Astrocyte of the spinal cord (primary cell): ENCODE results near the gene IRGC.
A peak's percentile ranks its signal among the peaks of the same experiment; 100 is the strongest.

Source experiments
- DNase-seq: peaks from one replicate; pipeline ENCODE4 v3.0.0; 2011; ENCODE audit warnings: low read depth, low spot score
- H3K4me3 ChIP-seq: 2 replicates; pipeline ENCODE4 v1.5.1; 2011; ENCODE audit warnings: low read depth, mild to moderate bottlenecking, low read length, moderate library complexity
- in situ Hi-C: cut with HindIII; loops from 2 replicates; pipeline ENCODE4 v1.10.0; 2017; ENCODE audit warnings: low sequenced_read_pairs
- TF ChIP-seq, protein P1 (sequence below): IDR thresholded peaks from 2 replicates; pipeline ENCODE4 v1.5.1; 2012; ENCODE audit warnings: low read depth, mild to moderate bottlenecking, low read length, inconsistent platforms

Gene IRGC

DNA sequence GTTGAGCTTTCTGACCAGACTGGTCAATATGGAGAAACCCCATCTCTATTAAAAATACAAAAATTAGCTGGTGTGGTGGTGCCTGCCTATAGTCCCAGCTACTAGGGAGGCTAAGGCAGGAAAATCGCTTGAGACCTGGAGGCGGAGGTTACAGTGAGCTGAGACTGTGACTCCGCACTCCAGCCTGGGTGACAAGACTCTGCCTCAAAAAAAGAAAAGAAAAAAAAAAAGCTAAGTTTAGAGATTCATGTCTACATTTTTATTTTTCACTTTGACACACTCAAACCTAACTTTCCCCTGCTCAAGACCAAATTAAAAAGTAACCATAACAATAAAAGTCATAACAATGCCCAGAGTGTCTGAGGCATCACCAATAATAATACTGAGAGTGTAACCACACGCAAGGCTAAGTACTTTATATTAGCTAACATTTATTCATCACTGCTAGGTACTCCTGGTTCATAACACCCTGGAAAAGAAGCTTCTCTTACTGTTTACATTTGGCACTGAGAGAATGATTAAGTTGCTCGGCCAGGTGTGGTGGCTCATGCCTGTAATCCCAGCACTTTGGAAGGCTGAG, 5.7 kb downstream of the IRGC start:
- no peak for DNase-seq
- in situ Hi-C loops = no loop called here
- H3K4me3 ChIP-seq = no peak overlapping the region
- TF ChIP-seq, protein P1, sequence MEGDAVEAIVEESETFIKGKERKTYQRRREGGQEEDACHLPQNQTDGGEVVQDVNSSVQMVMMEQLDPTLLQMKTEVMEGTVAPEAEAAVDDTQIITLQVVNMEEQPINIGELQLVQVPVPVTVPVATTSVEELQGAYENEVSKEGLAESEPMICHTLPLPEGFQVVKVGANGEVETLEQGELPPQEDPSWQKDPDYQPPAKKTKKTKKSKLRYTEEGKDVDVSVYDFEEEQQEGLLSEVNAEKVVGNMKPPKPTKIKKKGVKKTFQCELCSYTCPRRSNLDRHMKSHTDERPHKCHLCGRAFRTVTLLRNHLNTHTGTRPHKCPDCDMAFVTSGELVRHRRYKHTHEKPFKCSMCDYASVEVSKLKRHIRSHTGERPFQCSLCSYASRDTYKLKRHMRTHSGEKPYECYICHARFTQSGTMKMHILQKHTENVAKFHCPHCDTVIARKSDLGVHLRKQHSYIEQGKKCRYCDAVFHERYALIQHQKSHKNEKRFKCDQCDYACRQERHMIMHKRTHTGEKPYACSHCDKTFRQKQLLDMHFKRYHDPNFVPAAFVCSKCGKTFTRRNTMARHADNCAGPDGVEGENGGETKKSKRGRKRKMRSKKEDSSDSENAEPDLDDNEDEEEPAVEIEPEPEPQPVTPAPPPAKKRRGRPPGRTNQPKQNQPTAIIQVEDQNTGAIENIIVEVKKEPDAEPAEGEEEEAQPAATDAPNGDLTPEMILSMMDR = no peak

DNA sequence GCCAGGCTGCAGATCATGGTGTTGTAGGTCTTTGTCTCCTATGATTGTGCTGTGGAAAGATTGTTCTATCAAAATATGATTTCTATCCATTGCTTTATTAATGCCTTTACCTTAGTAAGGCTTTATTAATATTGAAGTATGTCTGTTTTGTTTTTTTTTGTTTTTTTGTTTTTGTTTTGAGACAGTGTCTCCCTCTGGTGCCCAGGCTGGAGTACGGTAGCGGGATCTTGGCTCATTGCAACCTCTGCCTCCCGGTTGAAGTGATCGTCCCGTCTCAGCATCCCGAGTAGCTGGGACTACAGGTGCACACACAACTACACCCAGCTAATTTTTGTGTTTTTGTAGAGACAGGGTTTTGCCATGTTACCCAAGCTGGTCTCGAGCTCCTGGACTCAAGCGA, 7.7 kb downstream of the IRGC start:
- TF ChIP-seq, protein P1 = peak; percentile 42
- H3K4me3 ChIP-seq = no peak overlapping the region
- no peak for DNase-seq
- in situ Hi-C loops = no loop called here

DNA sequence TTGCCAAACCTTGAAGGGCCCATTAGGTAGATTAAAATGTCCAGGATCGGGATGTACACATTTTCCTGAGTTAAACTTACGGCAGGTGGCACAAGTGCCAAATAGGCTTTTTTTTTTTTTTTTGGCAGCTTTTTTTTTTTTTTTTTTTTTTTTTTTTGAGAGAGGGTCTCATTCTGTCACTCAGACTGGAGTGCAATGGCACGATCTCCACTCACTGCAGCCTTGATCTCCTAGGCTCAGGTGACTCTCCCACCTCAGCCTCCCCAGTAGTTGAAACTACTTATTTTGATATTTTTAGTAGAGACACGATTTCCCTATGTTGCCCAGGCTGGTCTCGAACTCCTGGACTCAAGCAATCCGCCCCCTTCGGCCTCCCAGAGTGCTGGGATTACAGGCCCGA, 9.0 kb downstream of the IRGC start:
- TF ChIP-seq, protein P1 = no peak
- no peak for DNase-seq
- in situ Hi-C loops = no loop called here
- H3K4me3 ChIP-seq = no peak overlapping the region

DNA sequence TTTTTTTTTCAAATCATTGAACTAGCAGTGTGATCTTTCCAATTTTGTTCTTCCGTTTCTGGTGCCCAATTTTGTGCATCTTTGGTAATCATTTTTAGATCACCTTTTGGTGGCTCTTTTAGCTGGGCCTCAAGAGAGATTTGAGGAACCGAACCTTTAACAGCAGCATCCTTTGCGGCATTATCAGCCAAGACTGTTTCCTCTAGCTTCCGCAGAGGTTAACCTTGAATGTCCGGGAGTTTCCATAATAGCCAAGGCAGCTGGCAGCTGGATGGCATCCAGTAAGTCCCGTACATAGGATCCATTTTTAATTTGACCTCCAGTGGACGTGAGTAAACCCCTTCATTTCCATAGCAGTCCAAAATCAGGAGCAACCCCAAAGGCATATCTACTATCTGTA, 9.6 kb downstream of the IRGC start:
- in situ Hi-C loops = no loop called here
- DNase-seq = no peak
- TF ChIP-seq, protein P1 = no peak
- H3K4me3 ChIP-seq = no peak overlapping the region

GRCh38 chr19:43726736-43727592, 11.1 kb downstream of the IRGC start:
- no peak for DNase-seq
- in situ Hi-C loops = no loop called here
- H3K4me3 ChIP-seq = no peak overlapping the region
- TF ChIP-seq, protein P1 = no peak

GRCh38 chr19:43727593-43727853, 11.6 kb downstream of the IRGC start:
- DNase-seq = no peak
- in situ Hi-C loops = no loop called here
- no peak overlapping the region for H3K4me3 ChIP-seq
- TF ChIP-seq, protein P1 = no peak
